SJCRH30 (cell line): Measurements from ENCODE around the gene APBB2. TPM values are rescaled to one million over a fixed set of nuclear protein-coding genes. Genes with fewer than 3 reads are reported as not detected.
"Not testable (repeated sequence)": the region's sequence is repeated elsewhere in the genome, so short reads cannot be mapped to it uniquely, and the experiment has no call there.

Experiments
- DNase-seq, 2 experiments: peaks; one replicate each; pipeline ENCODE4 v3.0.0-alpha.2; 2015 to 2020
- H3K27ac ChIP-seq: fragments of 250-450 bp; sonication (Bioruptor Pico); 2 replicates; pipeline ENCODE4 v1.5.1; 2020; ENCODE audit warnings: mild to moderate bottlenecking, moderate library complexity
- H3K27me3 ChIP-seq: fragments of 250-450 bp; sonication (Bioruptor Pico); 2 replicates; pipeline ENCODE4 v1.5.1; 2020; ENCODE audit warnings: mild to moderate bottlenecking, moderate library complexity
- H3K36me3 ChIP-seq: fragments of 250-450 bp; sonication (Bioruptor Pico); 2 replicates; pipeline ENCODE4 v1.5.1; 2020; ENCODE audit warnings: mild to moderate bottlenecking, moderate library complexity
- H3K4me1 ChIP-seq: fragments of 250-450 bp; sonication (Bioruptor Pico); 2 replicates; pipeline ENCODE4 v1.5.1; 2020; ENCODE audit warnings: mild to moderate bottlenecking, moderate library complexity
- H3K4me3 ChIP-seq: fragments of 250-450 bp; sonication (Bioruptor Pico); 2 replicates; pipeline ENCODE4 v1.5.1; 2020; ENCODE audit warnings: mild to moderate bottlenecking, moderate library complexity
- H3K9me3 ChIP-seq: fragments of 250-450 bp; sonication (Bioruptor Pico); replicated peaks from 2 replicates; pipeline ENCODE4 v1.5.1; 2020; ENCODE audit warnings: mild to moderate bottlenecking, moderate library complexity
- total RNA-seq: library from RNA; depleted of rRNA; stranded (reverse); fragments of >200 nt; shearing (Covaris generic); gene quantifications from 2 replicates; pipeline ENCODE4 v1.2.3, GENCODE V29; 2014

APBB2 gene
- total RNA-seq, 1 experiment from 2014 or later, result 89.7 TPM

GRCh38 chr4:40924096-40924792, 290.1 kb downstream of the APBB2 start:
- peak; percentile 66 to 77 for DNase-seq

GRCh38 chr4:40923316-40924095, 290.8 kb downstream of the APBB2 start:
- H3K4me1 ChIP-seq, result no peaks in the 10 kb centered on the region

More at GRCh38 chr4:40924096-40924792, 290.1 kb downstream of the APBB2 start:
- Histone ChIP-seq H3K4me1 (no peaks in the 10 kb centered on the region), H3K27me3 (no peaks in the 10 kb centered on the region), H3K4me3 (no peak overlapping the region), H3K27ac (no peak overlapping the region), H3K9me3 (no peaks in the 10 kb centered on the region), H3K36me3 (peaks cover 15% of the 10 kb centered on the region)

DNA sequence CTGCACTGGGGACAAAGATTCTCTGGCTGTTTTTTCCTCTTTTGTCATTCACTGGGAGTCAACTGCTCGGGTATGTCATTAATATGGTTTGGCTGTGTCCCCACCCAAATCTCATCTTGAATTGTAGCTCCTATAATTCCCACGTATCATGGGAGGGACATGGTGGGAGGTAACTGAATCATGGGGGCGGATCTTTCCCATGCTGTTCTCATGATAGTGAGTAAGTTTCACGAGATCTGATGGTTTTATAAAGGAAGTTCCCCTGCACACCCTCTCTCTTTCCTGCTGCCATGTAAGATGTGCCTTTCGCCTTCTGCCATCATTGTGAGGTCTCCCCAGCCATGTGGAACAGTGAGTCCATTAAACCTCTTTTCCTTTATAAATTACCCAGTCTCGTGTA, 294.4 kb downstream of the APBB2 start:
- not testable (repeated sequence) for H3K4me1 ChIP-seq, H3K4me3 ChIP-seq, H3K27ac ChIP-seq, H3K9me3 ChIP-seq, H3K36me3 ChIP-seq, H3K27me3 ChIP-seq, DNase-seq

More at GRCh38 chr4:40923316-40924095, 290.8 kb downstream of the APBB2 start:
- H3K27me3 ChIP-seq, result no peaks in the 10 kb centered on the region
- H3K9me3 ChIP-seq, result no peaks in the 10 kb centered on the region
- H3K36me3 ChIP-seq, result peaks cover 15% of the 10 kb centered on the region
- H3K4me3 ChIP-seq, result no peak overlapping the region
- DNase-seq, result no peak
- no peak overlapping the region for H3K27ac ChIP-seq

- Histone ChIP-seq H3K9me3 (no peaks in the 10 kb centered on the region), H3K4me1 (no peaks in the 10 kb centered on the region), H3K27ac (no peak overlapping the region), H3K36me3 (peaks cover 8% of the 10 kb centered on the region), H3K27me3 (no peaks in the 10 kb centered on the region), H3K4me3 (no peak overlapping the region)
- peak in 1 of 2 experiments; percentile 45 for DNase-seq
Observed at GRCh38 chr4:40918330-40918729, 296.0 kb downstream of the APBB2 start.

GRCh38 chr4:40916880-40917279, 297.5 kb downstream of the APBB2 start:
- H3K4me1 ChIP-seq, result no peaks in the 10 kb centered on the region
- H3K36me3 ChIP-seq, result peaks cover 8% of the 10 kb centered on the region
- H3K27me3 ChIP-seq, result no peaks in the 10 kb centered on the region
- no peak overlapping the region for H3K4me3 ChIP-seq
- DNase-seq, result peak in 1 of 2 experiments; percentile 45
- H3K27ac ChIP-seq, result no peak overlapping the region
- no peaks in the 10 kb centered on the region for H3K9me3 ChIP-seq

GRCh38 chr4:40916218-40916555, 298.2 kb downstream of the APBB2 start:
- Histone ChIP-seq H3K27ac (no peak overlapping the region), H3K9me3 (no peaks in the 10 kb centered on the region), H3K4me1 (no peaks in the 10 kb centered on the region), H3K36me3 (peaks cover 3% of the 10 kb centered on the region), H3K4me3 (no peak overlapping the region), H3K27me3 (no peaks in the 10 kb centered on the region)
- DNase-seq, result no peak

DNA sequence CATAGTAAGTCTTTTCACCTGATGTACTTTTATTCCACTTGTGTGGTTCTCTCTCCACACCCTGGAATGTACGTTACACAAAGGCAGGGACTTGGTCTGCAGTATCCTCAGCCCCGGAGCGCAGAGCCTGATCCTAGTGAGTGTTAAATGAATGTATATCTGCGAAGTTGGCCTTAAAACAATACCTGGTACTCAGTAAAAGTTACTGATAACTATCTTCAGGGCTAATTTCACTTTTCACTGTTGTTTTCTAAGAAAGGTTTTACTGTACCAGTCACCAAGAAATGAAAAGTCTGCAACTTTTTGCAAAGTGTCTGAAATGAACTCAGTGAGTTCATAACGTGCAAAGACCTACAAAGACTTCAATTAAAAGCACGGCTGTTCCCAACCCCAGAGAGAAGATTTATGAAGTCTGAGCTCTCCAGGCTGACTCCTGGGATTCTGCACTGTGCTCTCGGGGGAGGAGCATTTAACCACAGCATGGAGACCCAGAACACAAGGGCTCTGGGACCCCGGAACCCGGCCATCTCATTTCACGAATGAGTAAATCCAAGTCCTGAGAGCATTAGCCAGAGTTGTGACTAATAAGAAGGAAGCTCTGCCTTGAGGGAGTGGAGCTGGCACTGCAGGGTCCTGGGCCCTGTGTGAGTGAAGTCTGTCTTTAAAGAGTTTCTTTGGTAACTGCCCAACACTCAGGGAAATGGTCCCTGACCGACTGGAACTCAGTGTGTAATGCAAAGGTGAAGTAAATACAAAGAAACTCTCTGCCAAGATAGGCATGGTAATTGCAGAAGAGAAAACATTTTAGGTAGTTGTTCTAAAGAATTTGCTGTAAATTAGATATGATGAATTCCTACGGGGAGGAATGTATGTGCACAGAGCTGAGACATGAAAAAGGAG, 298.8 kb downstream of the APBB2 start:
- no peak for DNase-seq
- no peak overlapping the region for H3K4me3 ChIP-seq
- no peaks in the 10 kb centered on the region for H3K27me3 ChIP-seq
- H3K27ac ChIP-seq, result no peak overlapping the region
- H3K36me3 ChIP-seq, result no peaks in the 10 kb centered on the region; the same call in 1 of the 2 replicates
- H3K9me3 ChIP-seq, result no peaks in the 10 kb centered on the region
- no peaks in the 10 kb centered on the region for H3K4me1 ChIP-seq

DNA sequence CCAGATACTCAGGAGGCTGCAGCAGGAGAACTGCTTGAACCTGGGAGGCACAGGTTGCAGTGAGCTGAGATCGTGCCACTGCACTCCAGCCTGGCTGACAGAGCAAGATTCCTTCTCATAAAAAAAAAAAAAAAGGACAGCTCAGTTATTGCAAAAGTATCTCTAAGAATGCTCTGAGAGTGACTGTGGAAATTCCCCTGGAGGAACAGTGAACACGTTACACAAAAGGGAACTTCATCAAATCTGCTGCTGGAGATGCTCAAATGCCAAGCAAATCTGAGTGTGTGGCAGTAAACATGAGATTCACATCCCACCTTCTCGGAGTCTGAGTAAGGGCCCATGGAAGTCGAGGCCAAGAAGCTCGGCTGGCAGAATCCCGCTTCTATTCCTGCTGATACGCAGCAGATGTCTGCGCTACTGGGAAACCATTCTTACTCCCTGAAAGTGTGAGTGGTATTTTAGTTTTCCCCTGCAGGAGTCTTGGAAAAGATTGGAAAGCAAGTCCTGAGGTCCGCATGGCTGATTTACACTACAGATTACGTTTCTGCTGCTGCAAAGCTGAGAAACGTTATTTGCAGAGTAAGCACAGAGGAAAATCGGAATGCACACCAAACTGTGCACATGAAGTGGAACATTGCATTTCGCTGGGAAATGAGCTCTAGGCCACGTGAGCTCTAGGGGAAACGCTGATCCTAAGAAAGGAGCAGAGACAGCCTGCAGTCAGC, 301.7 kb downstream of the APBB2 start:
- Histone ChIP-seq H3K4me3 (no peak overlapping the region), H3K27me3 (no peaks in the 10 kb centered on the region), H3K9me3 (no peaks in the 10 kb centered on the region), H3K27ac (no peak overlapping the region), H3K36me3 (no peaks in the 10 kb centered on the region), H3K4me1 (0 out of 2 replicates have a peak, but pooled peaks cover 5% of the 10 kb centered on the region)
- DNase-seq, result no peak

- Histone ChIP-seq H3K4me1 (0 out of 2 replicates have a peak, but pooled peaks cover 5% of the 10 kb centered on the region), H3K27ac (no peak overlapping the region), H3K27me3 (no peaks in the 10 kb centered on the region), H3K9me3 (no peaks in the 10 kb centered on the region), H3K36me3 (no peaks in the 10 kb centered on the region), H3K4me3 (no peak overlapping the region)
- no peak for DNase-seq
Observed at GRCh38 chr4:40910706-40911105, 303.6 kb downstream of the APBB2 start.

GRCh38 chr4:40909363-40909876, 304.9 kb downstream of the APBB2 start:
- no peak overlapping the region for H3K27ac ChIP-seq
- H3K9me3 ChIP-seq, result no peaks in the 10 kb centered on the region
- no peaks in the 10 kb centered on the region for H3K27me3 ChIP-seq
- H3K36me3 ChIP-seq, result no peaks in the 10 kb centered on the region
- no peak for DNase-seq
- H3K4me1 ChIP-seq, result 0 out of 2 replicates have a peak, but pooled peaks cover 5% of the 10 kb centered on the region
- H3K4me3 ChIP-seq, result no peak overlapping the region

- no peak overlapping the region for H3K4me3 ChIP-seq
- H3K27me3 ChIP-seq, result no peaks in the 10 kb centered on the region
- H3K4me1 ChIP-seq, result 0 out of 2 replicates have a peak, but pooled peaks cover 5% of the 10 kb centered on the region
- H3K27ac ChIP-seq, result no peak overlapping the region
- H3K36me3 ChIP-seq, result no peaks in the 10 kb centered on the region
- peak; percentile 80 to 94 for DNase-seq
- H3K9me3 ChIP-seq, result no peaks in the 10 kb centered on the region
Observed at GRCh38 chr4:40908702-40909362, 305.5 kb downstream of the APBB2 start.

GRCh38 chr4:40908297-40908696, 306.0 kb downstream of the APBB2 start:
- no peak overlapping the region for H3K27ac ChIP-seq
- H3K36me3 ChIP-seq, result no peaks in the 10 kb centered on the region
- H3K4me1 ChIP-seq, result 0 out of 2 replicates have a peak, but pooled peaks cover 5% of the 10 kb centered on the region
- H3K27me3 ChIP-seq, result no peaks in the 10 kb centered on the region
- H3K4me3 ChIP-seq, result no peak overlapping the region
- DNase-seq, result no peak
- H3K9me3 ChIP-seq, result no peaks in the 10 kb centered on the region

GRCh38 chr4:40905414-40905813, 308.9 kb downstream of the APBB2 start:
- Histone ChIP-seq H3K4me3 (no peak overlapping the region), H3K4me1 (0 out of 2 replicates have a peak, but pooled peaks cover 5% of the 10 kb centered on the region), H3K27ac (no peak overlapping the region), H3K27me3 (no peaks in the 10 kb centered on the region), H3K9me3 (no peaks in the 10 kb centered on the region), H3K36me3 (no peaks in the 10 kb centered on the region)
- no peak for DNase-seq
